Activated T-helper 1 cell treated with anti-CD3 and anti-CD28 coated beads, Interleukin-2, amount 50 U/mL, for 16 hours (primary cell): ENCODE data around the gene UBA6.
"Not testable (repeated sequence)": the region's sequence is repeated elsewhere in the genome, so short reads cannot be mapped to it uniquely, and the experiment has no call there.

Source experiments
- DNase-seq, 2 donors: peaks; one replicate each; pipeline ENCODE4 v3.0.0-alpha.2; 2020; ENCODE audit warnings: low read depth in 1 of 2, low spot score in 1 of 2

UBA6 gene

DNA sequence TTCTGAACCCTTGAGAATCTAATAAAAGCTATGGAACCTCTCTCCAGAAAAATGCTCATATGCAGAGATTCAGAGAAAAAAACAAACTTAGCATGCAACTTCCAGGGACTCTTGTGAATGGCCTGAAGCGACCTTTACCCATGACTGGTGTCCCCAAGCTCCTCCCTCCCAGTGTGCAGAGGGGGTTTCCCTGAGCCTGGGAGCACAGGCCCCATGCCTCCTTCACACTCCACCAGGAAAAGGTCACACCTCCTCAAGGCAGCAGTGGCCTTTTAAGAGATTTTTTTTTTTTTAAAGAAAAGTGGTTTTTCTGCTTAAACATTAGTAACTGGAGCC is 13.3 kb upstream of the UBA6 start:
- DNase-seq: no peak

DNA sequence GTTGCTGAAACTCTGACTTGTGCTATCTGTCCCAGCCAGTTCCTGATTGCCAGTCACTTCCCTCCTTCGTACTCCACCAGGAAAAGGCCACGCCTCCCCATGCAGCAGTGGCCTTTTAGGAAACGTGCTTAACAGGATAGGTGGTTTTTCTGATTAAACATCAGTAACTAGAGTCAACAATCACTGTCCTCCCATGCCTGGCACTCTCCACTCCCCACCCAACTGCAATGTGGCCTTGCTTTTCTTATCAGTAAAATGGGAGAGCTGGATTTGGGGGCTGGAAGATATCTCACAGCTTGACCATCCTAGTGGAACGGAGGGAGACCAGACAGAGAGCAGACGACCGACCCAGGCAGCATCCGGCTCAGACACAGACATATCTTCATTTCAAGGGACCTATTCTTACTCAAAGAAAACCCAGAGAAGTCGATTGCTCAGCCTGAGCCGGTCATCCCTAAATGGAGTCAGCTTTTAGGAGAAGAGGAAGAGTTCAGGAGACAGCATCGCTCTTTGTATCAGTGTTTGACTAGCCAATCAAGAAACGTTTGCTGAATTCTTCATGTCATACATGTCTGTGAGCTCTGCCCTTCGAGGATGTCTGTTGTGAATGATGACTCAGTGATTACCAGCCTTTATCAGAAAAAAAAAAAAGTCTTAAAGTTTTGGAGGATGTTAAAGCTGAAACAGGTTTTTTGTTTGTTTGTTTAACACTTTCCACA is 12.7 kb upstream of the UBA6 start:
- no peak for DNase-seq

DNA sequence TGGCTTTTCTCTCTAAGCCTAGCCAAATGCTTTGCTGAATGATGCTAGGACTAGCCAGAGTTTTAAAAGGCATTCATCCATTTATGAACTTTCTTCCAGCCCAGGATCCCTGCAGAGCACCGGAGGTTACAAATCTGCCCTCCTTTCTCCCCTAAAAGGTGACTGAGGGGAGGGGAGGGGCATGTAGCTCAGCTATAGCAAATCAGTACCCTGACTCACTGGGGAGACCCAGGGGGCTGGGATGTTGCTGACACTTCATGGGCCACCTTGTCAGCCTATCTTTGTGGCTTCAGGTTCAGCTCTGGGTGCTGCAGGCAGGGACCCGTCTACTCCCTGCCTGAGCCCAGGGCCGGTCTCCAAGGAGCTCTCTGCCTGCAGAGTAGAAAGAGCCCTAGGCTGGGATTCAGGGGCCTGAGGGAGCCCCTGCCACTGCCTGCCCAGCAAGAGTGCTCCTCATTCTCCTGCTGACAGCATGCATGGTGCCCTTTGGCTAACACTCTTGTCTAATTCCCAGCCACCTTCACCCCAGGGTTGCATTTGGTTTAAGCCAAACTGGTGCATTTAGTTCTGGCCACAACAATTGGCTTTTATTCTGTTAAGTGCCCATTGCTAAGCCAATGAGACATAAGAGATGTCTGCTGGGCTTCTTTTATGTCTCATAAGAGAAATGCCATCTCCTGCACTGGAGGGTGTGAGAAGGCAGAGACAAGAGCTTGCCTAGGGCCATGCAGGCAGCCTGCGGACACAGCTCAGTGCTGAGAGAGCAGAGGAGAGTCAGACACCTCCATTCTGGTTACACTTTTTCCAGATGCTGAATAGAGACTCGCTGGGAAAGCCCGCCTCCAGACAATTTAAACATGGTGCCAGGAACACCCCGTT is 11.9 kb upstream of the UBA6 start:
- DNase-seq: no peak

DNA sequence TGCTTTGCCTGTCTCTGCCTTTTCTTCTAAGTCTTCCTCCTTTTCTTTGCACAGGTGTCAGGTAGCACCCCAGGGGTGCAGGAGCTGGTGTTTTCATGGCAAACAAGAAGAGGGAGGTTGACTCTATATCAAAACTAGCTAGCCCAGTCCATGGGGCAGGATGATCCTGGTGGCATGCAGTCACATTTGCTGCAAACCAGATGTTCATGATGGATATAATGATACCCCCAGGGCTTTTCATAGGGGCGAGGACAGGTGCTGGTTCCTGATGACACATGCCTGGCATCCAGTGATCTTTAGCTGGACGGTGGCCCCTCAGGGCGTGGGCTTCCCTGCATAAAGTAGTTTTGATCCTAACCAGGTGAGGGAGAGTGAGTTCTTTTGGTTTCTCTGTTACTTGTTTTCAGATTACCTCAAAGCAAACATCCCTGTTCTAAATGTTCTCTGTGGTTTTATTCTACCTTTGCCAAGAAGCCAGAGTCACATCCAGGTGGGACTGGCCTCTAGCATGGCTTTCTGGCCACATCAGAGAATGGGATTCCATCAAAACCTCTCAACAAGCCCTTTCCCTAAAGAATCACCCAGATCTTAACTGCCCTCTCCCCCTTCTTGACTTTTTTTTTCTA is 11.2 kb upstream of the UBA6 start:
- DNase-seq: no peak

DNA sequence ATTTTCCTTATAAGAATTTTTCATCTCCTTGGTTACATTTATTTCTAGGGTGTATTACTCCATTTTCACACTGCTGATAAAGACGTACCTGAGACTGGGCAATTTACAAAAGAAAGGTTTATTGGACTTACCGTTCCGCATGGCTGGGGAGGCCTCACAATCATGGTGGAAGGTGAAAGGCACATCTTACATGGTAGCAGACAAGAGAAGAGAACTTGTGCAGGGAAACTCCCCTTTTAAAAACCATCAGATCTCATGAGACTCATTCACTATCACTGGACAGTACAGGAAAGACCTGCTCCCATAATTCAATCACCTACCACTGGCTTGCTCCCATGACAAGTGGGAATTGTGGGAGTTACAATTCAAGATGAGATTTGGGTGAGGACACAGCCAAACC is 5.7 kb upstream of the UBA6 start:
- DNase-seq: not testable (repeated sequence)

DNA sequence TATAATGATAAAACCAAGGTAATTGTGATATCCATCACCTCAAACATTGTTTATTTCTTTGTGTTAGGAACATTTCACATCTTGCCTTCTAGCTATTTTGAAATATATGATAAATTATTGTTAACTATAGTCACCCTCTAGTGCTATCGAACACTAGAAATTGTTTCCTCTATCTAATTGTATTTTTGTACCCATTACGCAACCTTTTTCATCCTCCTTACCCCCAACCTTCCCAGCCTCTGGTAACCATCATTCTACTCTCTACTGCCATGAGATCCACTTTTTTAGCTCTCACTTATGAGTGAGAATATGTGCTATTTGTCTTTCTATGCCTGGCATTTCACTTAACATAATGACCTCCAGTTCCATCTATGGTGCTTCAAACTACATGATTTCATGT is 3.9 kb upstream of the UBA6 start:
- no peak for DNase-seq

DNA sequence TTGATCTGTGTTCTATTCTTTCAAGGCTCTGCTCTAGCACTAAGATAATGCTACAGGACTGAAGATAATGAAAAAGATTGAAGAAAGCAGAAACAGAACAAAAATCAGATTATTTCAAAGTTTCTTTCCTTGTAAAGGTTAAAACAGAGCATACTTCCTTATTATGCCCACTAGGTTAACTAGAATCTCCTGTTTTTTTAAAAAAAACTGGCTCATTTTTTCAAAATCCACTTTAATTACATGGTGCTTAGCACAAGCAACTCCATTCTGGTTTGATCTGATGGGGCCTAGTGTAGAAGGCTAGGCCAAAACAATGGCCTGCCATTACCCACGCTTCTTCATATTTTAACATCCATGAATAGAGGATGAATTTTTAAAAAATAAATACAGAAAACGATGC is 1.2 kb upstream of the UBA6 start:
- DNase-seq: no peak

DNA sequence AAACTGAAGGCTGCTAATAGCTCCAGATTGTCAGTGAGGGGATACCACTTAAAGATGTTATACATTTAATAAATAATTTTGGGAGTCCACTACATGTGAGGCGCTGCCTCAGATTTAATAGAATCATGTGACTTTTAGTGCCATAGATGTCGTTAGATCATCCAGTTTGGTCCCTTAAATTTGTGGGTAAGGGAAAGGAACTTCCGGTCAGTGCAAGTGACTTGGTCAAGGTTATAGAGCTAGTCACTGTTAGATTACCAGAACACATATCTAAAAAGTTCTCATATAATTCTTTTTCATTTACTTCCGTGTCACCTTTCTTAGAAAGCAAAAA is 529 bp upstream of the UBA6 start:
- no peak for DNase-seq

DNA sequence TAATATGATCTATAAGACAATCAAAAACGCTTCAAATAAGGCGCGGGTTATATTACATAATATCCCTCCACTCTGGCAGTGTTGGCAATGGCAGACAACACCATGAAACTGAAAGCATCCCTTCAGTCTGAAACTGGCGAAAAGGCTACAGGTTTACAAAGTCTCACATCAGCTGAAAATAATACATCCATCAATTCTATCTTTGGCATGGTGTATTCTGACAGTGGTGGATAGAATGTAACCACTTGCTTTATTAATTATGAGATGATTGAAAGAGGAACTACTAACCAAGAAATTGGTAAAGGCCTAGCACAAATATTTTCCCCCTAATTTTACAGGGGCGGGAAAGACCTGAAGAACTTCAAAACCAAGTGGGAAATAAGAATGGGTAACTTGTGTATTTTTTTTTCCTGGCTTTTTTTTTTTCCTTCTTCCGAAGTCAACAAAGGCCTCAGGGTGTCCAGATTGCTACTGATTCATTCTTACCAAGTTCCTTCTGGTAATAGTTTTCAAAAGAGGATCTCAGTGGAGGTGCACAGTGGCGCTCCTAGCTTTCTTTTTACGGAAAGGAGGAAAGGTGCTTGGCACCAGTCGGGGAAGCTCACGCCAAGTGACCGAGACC is 728 bp downstream of the UBA6 start:
- no peak for DNase-seq

DNA sequence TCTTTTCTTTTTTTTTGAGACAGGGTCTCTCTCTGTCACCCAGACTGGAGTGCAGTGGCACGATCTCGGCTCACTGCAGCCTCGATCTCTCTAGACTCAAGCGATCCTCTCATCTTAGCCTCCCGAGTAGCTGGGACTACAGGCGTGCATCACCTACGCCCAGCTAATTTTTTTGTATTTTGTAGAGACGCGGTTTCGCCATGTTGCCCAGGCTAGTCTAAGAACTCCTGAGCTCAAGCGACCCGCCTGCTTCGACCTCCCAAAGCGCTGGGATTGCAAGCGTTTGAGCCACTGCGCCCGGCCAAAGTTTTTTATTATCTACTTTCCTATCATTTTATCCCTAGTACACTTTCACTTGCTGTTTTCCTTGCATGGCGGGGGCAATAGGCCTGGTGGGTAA is 1.4 kb downstream of the UBA6 start:
- no peak for DNase-seq

DNA sequence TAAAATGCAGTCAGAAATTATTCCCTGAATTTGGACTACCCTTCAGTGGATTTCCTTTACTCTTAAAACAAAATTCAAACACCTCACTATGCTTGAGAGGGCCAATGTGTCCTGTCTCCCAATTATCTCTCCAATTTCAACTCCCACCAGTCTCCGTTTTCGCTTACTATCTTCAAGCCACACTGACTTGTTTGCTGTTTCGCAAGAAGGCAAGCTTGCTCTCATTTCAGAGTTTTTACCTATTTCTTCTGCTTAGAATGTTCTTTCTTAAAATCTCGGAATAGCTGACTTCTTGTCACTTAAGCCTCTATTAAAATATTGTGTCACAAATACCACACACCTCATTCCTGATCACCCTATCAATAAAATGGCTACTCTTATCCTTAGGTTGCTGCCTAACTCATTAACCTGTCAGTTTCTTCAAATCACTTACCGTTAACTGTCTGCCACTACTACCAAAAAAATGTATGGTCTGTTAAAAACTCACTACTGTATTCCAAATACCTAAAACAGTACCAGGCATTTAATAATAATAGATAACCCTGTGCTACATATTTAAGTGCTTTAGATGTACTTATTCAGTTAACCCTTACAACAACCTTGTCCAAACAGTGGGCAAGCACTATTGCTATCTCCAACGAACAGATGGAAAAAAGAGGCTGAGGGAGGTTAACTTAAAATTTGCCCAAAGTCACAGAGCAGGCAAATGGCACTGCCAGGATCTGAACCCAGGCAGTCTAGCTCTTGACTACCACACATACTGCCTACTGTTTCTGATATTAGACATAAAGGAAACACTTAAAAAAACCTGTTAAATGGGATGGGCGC is 2.9 kb downstream of the UBA6 start:
- no peak for DNase-seq

DNA sequence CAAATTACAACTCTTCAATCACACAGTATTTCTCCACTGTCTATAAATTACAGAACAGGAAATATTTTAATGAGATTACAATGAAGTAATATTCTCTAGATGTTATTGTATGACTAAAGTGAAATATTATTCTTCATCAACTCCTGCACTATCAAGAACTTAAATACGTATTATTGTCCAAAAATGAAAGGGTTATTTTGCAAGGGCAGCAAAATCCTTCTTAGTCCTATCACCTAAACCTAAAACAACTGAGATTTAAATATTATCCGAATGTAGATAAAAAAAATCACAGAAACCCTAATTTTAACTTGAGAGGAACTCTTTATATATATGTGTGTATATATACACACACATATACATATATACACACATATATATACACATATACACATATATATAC is 4.9 kb downstream of the UBA6 start:
- DNase-seq: no peak

DNA sequence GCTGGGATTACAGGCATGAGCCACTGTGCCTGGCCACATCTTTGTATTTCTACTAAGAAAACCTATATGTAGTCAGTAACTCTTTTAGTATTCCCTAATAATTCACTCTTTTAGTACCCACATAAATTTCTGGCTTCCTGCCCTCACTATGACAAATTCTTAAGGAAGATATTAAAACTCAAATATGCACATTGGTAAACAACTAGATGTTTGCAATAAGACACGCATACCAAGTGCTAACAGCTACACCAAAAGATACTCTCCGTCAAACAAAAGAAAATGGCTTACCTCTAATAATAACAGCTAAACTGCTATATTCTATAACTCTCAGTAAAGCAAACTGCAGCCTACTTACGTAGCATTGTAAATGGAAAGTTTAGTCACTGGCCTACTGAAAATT is 6.3 kb downstream of the UBA6 start:
- no peak for DNase-seq

DNA sequence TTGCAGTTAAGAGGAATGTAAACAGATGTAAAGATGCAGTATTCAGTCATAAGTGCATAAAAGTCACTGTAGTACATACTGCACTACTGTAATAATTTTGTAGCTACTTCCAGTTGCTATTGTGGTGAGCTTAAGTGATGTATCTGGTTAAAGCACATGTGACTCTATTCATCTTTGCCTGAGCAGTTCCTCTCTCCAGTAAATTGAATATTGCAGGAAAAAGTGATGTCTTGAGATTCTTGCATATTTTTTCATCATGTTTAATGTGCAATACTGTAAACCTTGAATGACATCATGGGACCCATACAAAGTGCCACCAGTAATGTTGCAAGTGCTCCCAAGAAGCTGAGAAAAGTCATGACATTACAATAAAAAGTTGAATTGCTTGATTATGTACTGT is 9.6 kb downstream of the UBA6 start:
- DNase-seq: no peak

DNA sequence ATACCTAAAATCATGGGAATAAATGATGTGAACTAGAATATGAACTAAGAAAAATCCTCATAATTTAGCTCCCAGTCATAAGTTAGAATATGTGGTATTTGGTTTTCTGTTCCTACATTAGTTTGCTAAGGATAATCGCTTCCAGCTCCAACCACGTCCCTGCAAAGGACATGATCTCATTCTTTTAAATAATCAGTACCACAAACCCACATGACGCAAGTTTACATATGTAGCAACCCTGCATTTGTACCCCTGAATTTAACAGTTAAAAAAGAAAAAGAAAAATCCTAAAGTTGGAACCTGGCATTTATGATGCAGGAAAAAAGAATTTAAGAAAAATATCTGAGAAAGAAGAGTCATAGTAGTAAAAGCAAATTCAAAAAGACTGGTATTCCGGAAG is 13.3 kb downstream of the UBA6 start:
- no peak for DNase-seq

DNA sequence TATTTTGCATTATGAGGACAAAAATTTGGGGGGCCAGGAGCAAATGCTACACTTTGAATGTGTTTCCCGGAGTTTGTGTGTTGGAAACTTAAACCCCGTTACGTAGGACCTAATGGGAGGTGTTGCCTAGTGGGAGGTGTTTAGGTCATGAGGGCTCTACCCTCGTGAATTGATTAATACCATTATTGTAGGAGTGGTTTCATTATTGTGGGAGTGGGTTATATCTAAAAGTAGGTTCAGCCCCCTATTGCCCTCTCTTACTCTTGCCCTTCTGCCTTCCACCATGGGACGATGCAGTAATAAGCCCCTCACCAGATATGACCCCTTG is 15.5 kb downstream of the UBA6 start:
- no peak for DNase-seq

DNA sequence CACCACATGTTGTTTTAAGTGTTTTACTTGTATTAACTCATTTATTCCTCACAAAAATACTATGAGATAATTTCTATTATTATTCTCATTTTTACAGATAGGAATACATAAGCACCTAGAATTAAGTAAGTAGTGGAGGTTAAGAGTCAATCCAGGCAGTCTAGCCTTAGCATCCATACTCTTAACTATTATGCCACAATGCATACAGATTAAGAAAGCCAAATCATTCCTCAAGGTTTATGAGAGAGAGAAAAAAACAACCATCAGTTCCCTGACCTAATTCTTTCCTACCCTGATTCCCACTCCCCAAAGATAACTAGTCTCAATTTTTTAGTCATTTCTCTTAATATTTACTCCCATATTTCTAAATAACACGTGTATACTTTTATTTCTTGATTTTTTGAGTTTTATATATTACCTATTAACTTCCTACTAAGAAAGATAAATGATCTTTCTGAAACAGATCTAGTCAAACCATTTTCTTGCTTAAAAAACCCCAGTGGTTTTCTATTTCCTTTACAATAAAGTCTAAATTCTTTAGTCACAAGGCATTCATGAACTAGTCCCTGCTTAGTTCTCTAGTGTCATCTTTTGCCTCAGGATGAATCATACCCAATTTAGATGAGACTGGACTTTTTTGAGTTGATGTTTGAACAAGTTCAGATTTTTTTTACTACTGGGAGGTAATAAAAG is 16.0 kb downstream of the UBA6 start:
- no peak for DNase-seq

DNA sequence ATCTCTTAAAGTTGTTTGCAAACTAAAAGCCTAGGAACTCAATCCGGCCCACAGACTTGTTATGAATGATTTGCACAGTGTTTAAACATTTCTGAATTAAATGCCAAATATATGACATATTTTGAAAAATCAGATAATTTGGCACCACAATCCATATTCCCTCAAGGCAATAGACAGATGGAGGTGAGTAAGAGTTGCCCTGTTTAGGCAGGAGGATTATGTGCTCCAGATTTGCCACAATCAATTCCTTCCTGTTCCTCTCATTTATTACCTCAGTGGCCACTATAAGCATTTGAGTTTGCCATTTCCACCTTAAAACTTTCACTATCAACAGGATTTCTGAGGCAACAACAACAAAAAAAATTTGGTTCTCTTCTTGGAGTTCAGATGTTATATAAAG is 18.7 kb downstream of the UBA6 start:
- no peak for DNase-seq

DNA sequence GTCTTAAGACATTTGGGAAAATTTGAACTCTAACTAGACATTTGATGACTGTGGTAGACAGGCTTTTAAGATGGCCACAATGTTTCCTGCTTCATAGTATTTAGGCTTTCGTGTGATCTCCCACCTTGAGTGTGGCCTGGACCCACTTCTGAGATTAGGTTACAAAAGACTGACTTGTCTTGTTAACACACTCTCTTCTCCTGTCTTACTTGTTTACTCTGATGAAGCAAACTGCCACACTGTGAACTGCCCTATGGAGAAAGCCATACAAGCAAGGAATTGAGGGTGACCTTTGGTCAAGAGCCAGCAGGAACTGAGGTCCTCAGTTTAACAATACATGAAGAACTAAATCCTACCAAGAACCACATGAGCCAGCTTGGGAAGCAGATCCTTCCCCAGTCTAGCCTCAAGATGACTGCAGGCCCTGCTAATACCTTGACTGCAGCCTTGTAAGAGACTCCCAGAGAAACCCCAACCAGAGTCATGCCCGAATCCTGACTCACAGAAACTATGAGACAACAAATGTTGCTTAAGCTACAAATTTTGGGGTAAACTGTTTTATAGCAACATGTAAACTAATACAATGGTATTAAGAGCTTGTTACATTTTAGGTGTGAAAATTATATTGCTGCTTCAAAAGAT is 20.3 kb downstream of the UBA6 start:
- no peak for DNase-seq

DNA sequence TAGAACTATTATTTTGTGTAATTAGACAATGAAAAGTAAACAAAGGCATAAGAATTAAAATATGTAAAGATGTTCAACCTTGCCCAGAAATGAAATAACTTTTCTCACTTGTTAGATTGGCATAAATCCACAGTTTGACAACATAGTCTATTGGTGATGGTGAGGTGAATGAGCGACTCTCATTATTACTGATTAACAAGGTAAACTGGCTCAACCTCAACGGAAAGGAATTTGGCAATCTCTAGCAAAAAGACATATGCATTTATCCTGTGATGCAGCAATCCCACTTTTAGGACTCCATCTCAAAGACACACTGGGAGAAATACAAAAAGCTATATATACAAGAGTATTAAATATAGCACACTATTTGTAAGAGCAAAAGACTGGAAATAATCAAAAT is 22.3 kb downstream of the UBA6 start:
- DNase-seq: no peak
